Fibroblast of lung (primary cell): Measurements from ENCODE around the gene DTX3L. TPM values are rescaled to one million over a fixed set of nuclear protein-coding genes. Genes with fewer than 3 reads are reported as not detected.

Experiments
- DNase-seq, 2 donors: peaks; one replicate each; pipeline versions ENCODE4 v3.0.0 to v3.0.0-alpha.2; 2010; ENCODE audit warnings: low read depth in 2 of 2
- H2AFZ ChIP-seq: 2 replicates; pipeline ENCODE4 v1.5.1; 2012; ENCODE audit warnings: low read length, control low read depth, inconsistent platforms
- H3K27ac ChIP-seq: 2 replicates; pipeline ENCODE4 v1.5.1; 2011; ENCODE audit warnings: low read length, control low read depth; ENCODE audit not compliant: insufficient read depth
- H3K27me3 ChIP-seq: 2 replicates; pipeline ENCODE4 v1.5.1; 2011; ENCODE audit warnings: mild to moderate bottlenecking, low read length; ENCODE audit not compliant: control insufficient read depth, insufficient read depth
- H3K36me3 ChIP-seq: 2 replicates; pipeline ENCODE4 v1.5.1; 2011; ENCODE audit warnings: low read length; ENCODE audit not compliant: control insufficient read depth, insufficient read depth
- H3K4me1 ChIP-seq: 2 replicates; pipeline ENCODE4 v1.5.1; 2011; ENCODE audit warnings: low read length; ENCODE audit not compliant: control insufficient read depth, insufficient read depth; ENCODE audit errors: extremely low read depth
- H3K4me2 ChIP-seq: 2 replicates; pipeline ENCODE4 v1.5.1; 2011; ENCODE audit warnings: low read length, control low read depth; ENCODE audit not compliant: insufficient read depth; ENCODE audit errors: extremely low read depth
- H3K4me3 ChIP-seq, 4 experiments: fragments of 200-600 bp in 1 of 4; sonication (generic) in 1 of 4; replicated peaks in 1 of 4; 2 replicates each; pipeline ENCODE4 v1.5.1; 2011 to 2016; ENCODE audit warnings: low read length in 4 of 4, low read depth in 3 of 4, mild to moderate bottlenecking in 3 of 4, control low read depth in 2 of 4, inconsistent platforms in 1 of 4, mixed read lengths in 1 of 4; ENCODE audit not compliant: insufficient read depth in 1 of 4; ENCODE audit errors: control extremely low read depth in 1 of 4
- H3K79me2 ChIP-seq: 2 replicates; pipeline ENCODE4 v1.5.1; 2012; ENCODE audit warnings: mild to moderate bottlenecking, low read length, inconsistent platforms; ENCODE audit not compliant: control insufficient read depth, insufficient read depth
- H3K9ac ChIP-seq: 2 replicates; pipeline ENCODE4 v1.5.1; 2011; ENCODE audit warnings: mild to moderate bottlenecking, low read length, control low read depth; ENCODE audit not compliant: insufficient read depth
- H3K9me3 ChIP-seq: 2 replicates; pipeline ENCODE4 v1.5.1; 2012; ENCODE audit warnings: low read depth, low read length; ENCODE audit not compliant: control insufficient read depth, insufficient read depth
- H4K20me1 ChIP-seq: 2 replicates; pipeline ENCODE4 v1.5.1; 2011; ENCODE audit warnings: low read length; ENCODE audit not compliant: control insufficient read depth, insufficient read depth; ENCODE audit errors: extremely low read depth
- EZH2 ChIP-seq: IDR thresholded peaks from 2 replicates; pipeline ENCODE4 v1.5.1; 2012; ENCODE audit warnings: low read length, control low read depth, mild to moderate bottlenecking; ENCODE audit errors: missing control alignments
- polyA plus RNA-seq, 2 donors: library from polyadenylated mRNA; depleted of rRNA in 1 of 2; stranded (reverse) in 1 of 2; unstranded in 1 of 2; fragments of >200 nt; gene quantifications; 2 replicates each; pipeline ENCODE4 v1.2.1, GENCODE V29; 2011 to 2012; ENCODE audit warnings: missing spikeins in 1 of 2
- total RNA-seq: library from RNA; depleted of rRNA; stranded (reverse); fragments of >200 nt; gene quantifications from 2 replicates; pipeline ENCODE4 v1.2.1, GENCODE V29; 2014
- TF ChIP-seq, protein P1 (sequence below), 2 donors: IDR thresholded peaks in 1 of 2; conservative IDR thresholded peaks in 1 of 2; 1 replicate in 1 of 2; 2 replicates in 1 of 2; pipeline ENCODE4 v1.5.1; 2011 to 2012; ENCODE audit warnings: low read length in 2 of 2, control low read depth in 1 of 2, inconsistent platforms in 1 of 2, low read depth in 1 of 2, mild to moderate bottlenecking in 1 of 2

The DTX3L gene
- total and polyA plus RNA-seq, 2 donors (not counting 1 experiment from before 2014, with no cell fraction given): 15.9 to 31.9 TPM

GRCh38 chr3:122538956-122539490 lies 25.1 kb upstream of the DTX3L start:
- Histone ChIP-seq H4K20me1 (no peaks in the 10 kb centered on the region), H3K9me3 (no peaks in the 10 kb centered on the region), H2AFZ (no peak overlapping the region), H3K9ac (no peak overlapping the region), H3K4me1 (no peaks in the 10 kb centered on the region), H3K4me3 (no peak overlapping the region), H3K27me3 (no peaks in the 10 kb centered on the region), H3K36me3 (peaks cover 4% of the 10 kb centered on the region), H3K4me2 (no peak overlapping the region), H3K79me2 (no peaks in the 10 kb centered on the region), H3K27ac (no peak overlapping the region)
- TF ChIP-seq EZH2: no peak
- TF ChIP-seq, protein P1, sequence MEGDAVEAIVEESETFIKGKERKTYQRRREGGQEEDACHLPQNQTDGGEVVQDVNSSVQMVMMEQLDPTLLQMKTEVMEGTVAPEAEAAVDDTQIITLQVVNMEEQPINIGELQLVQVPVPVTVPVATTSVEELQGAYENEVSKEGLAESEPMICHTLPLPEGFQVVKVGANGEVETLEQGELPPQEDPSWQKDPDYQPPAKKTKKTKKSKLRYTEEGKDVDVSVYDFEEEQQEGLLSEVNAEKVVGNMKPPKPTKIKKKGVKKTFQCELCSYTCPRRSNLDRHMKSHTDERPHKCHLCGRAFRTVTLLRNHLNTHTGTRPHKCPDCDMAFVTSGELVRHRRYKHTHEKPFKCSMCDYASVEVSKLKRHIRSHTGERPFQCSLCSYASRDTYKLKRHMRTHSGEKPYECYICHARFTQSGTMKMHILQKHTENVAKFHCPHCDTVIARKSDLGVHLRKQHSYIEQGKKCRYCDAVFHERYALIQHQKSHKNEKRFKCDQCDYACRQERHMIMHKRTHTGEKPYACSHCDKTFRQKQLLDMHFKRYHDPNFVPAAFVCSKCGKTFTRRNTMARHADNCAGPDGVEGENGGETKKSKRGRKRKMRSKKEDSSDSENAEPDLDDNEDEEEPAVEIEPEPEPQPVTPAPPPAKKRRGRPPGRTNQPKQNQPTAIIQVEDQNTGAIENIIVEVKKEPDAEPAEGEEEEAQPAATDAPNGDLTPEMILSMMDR (conservative IDR thresholded peaks at IDR 0.05 in 1 of 2, IDR thresholded peaks at IDR 0.05 in 1 of 2; ENCODE audit: low read depth in 1 of 2, low read length in 2 of 2): no peak
- DNase-seq: no peak

DNA sequence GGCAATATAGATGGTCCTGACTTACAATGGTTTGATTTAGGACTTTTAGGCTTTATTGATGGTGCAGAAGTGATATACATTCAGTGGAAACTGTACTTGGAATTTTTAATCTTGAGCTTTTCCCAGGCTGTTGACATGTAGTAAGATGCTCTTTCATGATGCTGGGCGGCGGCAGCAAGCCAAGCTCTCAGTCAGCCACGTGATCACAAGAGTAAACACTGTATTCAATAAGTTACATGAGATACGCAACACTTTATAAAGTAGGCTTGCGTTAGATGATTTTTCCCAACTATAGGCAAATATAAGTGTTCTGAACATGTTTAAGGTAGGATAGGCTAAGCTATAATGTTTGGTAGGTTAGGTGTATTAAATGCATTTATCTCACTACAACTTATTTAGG lies 18.0 kb upstream of the DTX3L start:
- H3K79me2 ChIP-seq: no peaks in the 10 kb centered on the region
- H3K9ac ChIP-seq: no peak overlapping the region
- DNase-seq: peak in 1 of 2 donors; percentile 8
- no peak overlapping the region for H3K4me2 ChIP-seq
- H3K27me3 ChIP-seq: no peaks in the 10 kb centered on the region
- TF ChIP-seq, protein P1 (conservative IDR thresholded peaks at IDR 0.05 in 1 of 2, IDR thresholded peaks at IDR 0.05 in 1 of 2; ENCODE audit: low read depth in 1 of 2, low read length in 2 of 2): no peak
- no peak for TF ChIP-seq EZH2
- no peaks in the 10 kb centered on the region for H3K9me3 ChIP-seq
- no peak overlapping the region for H2AFZ ChIP-seq
- H4K20me1 ChIP-seq: no peaks in the 10 kb centered on the region
- H3K4me3 ChIP-seq: no peak overlapping the region
- H3K4me1 ChIP-seq: no peaks in the 10 kb centered on the region
- H3K36me3 ChIP-seq: peaks cover 11% of the 10 kb centered on the region
- H3K27ac ChIP-seq: no peak overlapping the region

DNA sequence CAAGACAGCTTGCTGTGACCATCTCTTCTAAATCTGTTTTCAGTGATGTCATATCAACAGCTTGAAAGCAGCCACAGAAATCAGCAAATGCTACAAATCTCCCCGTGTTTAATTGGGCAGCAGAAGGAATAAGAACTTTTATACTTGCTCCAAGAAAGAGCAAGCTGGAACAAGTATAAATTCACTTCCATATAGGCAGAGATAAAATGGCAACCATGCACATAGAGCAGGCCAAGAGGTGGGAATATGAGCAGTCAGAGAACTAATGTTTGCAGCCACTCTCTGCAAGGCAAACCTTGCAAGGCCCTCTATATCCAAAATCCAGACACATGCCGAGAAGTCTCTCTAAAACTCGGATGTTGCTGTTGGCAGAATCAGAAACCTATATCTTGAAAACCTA lies 16.1 kb upstream of the DTX3L start:
- H3K27ac ChIP-seq: no peak overlapping the region
- H3K79me2 ChIP-seq: no peaks in the 10 kb centered on the region
- TF ChIP-seq EZH2: no peak
- TF ChIP-seq, protein P1 (conservative IDR thresholded peaks at IDR 0.05 in 1 of 2, IDR thresholded peaks at IDR 0.05 in 1 of 2; ENCODE audit: low read depth in 1 of 2, low read length in 2 of 2): no peak

More for the DNA sequence above, 16.1 kb upstream of the DTX3L start:
- Histone ChIP-seq H3K4me3 (no peak overlapping the region), H3K9me3 (no peaks in the 10 kb centered on the region), H4K20me1 (no peaks in the 10 kb centered on the region), H3K9ac (no peak overlapping the region), H3K4me2 (no peak overlapping the region), H3K36me3 (peaks cover 9% of the 10 kb centered on the region), H3K27me3 (no peaks in the 10 kb centered on the region), H2AFZ (no peak overlapping the region), H3K4me1 (no peaks in the 10 kb centered on the region)
- DNase-seq: no peak
